Kasumi-1 (cell line): ENCODE measurements around the gene KRT8.
"Not testable (repeated sequence)": the region's sequence is repeated elsewhere in the genome, so short reads cannot be mapped to it uniquely, and the experiment has no call there.

ENCODE experiments used
- DNase-seq, 2 experiments: peaks; one replicate each; lab custom pipeline; 2025; lab: John Stamatoyannopoulos, UW

Gene KRT8

DNA sequence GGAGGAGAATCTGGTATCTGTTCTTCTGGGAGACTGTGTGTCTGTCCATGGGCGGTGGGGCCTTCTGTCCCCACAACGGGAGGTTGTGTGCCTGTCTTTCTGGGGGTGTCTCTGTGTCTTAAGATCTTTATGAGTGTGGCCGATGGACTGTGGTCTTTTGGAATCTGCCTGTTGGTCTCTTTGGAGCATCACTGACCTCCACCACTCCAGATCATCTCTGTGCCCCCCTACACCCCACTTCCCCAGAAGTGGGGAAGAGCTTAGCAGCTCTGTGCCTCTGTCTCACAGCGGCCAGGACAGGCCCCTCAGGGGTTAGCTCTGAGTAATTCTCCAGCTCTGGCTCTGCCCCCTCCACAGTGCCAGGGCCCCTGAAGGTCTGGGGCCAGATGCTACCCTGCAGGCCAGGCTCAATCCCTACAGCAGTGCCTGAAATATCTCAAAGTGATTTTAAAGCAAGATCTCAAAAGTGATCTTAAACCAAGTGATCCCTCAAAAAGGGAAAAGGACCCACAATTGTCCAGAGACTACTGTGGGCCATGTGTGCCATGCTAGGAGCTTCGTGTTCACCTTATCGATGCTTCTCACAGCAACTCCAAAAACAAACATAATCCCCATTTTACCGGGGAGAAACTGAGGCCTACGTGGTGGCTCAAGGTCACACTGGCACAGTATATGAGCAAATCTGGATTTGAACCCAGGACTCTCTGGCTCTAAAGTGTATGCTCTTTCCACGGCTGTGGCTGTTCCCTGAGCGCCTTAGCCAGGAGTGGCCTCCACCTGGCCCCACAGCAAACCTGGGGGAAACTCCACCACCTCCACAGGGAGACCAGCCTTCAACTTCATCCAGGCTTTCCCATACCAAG, 30.1 kb downstream of the KRT8 start:
- DNase-seq = no peak

GRCh38 chr12:52873832-52874572, 30.9 kb downstream of the KRT8 start:
- peak; percentile 53 to 59 for DNase-seq

GRCh38 chr12:52873513-52873831, 31.4 kb downstream of the KRT8 start:
- no peak for DNase-seq

- no peak for DNase-seq
These were observed 32.1 kb downstream of the KRT8 start for GRCh38 chr12:52872644-52873389.

- DNase-seq = no peak
These were observed 33.4 kb downstream of the KRT8 start for GRCh38 chr12:52871291-52872039.

- peak; percentile 16 to 34 for DNase-seq
These were observed 34.2 kb downstream of the KRT8 start for GRCh38 chr12:52870361-52871290.

DNA sequence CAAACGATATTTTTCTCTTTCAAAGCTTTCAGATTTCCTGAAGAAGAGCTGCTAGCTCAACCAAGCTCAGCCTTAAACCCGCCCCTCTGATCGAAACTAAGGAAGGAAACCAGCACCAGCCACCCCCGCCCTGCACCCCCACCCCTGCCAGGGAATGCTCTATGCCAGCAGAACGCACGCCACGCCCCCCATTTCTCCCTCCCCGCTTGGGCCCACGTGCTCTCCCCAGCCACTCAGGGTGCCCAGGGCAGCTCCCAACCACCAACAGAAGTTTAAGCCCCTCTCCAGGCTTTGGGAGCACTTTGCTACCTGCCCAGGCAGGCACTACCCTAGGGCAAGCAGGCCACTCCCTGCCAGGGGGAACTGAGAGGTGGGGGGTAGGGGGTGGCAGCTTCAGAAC, 37.2 kb downstream of the KRT8 start:
- no peak for DNase-seq

GRCh38 chr12:52867152-52867551, 37.7 kb downstream of the KRT8 start:
- no peak for DNase-seq

GRCh38 chr12:52865090-52865944, 39.6 kb downstream of the KRT8 start:
- DNase-seq = peak; percentile 30 to 40

GRCh38 chr12:52862023-52862422, 42.9 kb downstream of the KRT8 start:
- DNase-seq = no peak

DNA sequence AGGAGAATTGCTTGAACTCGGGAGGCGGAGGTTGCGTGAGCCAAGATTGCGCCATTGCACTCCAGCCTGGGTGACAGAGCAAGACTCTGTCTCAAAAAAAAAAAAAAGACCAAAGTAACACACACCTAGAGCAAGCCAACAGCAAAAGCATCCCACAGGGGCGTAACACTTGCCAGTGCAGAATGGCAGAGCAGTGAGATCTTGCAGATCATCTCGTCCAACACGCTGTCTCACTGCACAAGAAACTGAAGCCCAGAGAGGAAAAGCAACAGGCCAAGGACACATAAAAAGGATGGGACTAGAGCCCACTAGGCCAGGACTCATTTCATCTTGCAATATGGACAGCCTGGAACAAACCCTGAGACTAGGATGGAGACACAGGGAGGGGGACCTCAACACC, 43.4 kb downstream of the KRT8 start:
- no peak for DNase-seq

GRCh38 chr12:52860102-52860823, 44.6 kb downstream of the KRT8 start:
- no peak for DNase-seq

DNA sequence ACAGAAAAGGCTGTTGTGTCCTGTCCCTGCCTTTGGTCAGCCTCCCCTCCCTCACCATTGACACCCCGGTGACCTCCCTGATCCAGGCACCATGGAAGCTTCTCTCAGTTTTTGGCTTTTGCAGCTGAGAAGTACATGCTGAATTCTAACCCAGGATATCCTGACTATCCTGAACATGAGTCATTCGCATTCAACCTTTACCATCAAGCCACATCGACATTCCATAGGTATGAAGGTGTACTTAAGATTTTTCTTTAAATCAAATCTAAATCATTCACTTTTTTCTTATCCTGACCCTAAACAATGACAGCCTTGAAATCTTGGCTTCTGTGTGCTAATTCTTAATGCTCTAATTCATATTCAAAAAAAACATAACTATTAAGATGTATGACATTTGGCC, 47.4 kb downstream of the KRT8 start:
- no peak for DNase-seq

GRCh38 chr12:52856787-52857186, 48.1 kb downstream of the KRT8 start:
- DNase-seq = no peak

DNA sequence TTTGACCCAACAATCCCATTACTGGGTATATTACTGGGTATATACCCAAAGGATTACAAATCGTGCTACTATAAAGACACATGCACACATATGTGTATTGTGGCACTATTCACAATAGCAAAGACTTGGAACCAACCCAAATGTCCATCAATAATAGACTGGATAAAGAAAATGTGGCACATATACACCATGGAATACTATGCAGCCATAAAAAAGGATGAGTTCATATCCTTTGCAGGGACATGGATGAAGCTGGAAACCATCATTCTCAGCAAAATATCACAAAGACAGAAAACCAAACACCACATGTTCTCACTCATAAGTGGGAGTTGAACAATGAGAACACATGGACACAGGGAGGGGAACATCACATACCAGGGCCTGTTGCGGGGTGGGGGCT, 48.8 kb downstream of the KRT8 start:
- not testable (repeated sequence) for DNase-seq

- DNase-seq = no peak
These were observed 53.1 kb downstream of the KRT8 start for GRCh38 chr12:52851787-52852186.

- no peak for DNase-seq
These were observed 54.2 kb downstream of the KRT8 start for GRCh38 chr12:52850681-52851080.

DNA sequence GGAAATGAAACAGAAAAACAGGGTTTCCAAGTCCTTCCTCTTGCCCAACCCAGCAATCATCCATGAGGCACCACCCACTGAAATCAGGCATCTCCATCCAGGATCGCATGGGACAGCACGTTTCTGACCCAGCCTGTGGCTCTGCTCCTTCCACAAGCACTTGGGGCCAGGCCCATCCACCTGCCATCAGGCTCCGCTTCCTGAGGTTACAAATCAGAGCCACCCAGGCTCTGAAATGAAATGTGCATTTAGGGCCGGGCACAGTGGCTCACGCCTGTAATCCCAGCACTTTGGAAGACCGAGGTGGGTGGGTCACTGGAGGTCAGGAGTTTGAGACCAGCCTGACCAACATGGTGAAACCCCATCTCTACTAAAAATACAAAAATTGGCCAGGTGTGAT, 55.4 kb downstream of the KRT8 start:
- no peak for DNase-seq

DNA sequence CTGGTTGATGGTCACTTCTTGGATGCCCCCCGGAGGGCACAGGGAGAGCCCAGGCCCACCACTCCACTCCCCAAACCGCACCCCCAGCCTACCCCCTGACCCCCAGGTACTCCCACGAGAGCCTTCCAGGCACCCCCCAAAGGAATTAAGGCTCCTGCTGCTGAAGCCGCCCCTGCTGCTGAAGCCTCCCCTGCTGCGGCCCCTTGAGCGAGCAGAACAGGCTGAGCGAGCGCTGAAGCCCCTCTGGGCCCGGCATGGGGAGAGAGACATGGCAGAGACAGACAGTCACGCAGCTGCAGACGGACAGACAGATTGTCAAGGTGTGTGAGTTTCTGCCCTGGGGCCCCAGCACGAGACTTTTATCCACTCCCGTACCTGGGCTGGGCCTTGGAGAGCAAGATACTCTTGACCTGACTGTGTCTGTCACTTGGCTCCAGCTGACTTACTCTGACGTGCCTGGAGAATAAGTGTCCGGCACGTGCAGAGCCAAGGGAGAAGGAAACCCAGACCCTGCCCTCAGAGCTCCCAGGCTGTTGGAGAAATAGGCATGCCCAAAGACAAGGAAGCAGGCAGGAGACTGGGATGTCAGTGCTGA, 56.1 kb downstream of the KRT8 start, which contains the start of gene KRT78:
Gene KRT78 (minus strand): TSS at position 334 of the 595 bp plus-strand sequence. CDS start 64 bp downstream, at position 270.
- DNase-seq = no peak
